ENCODE results near the gene CDAN1.
A peak's percentile ranks its signal among the peaks of the same experiment; 100 is the strongest.
"Not testable (repeated sequence)": the region's sequence is repeated elsewhere in the genome, so short reads cannot be mapped to it uniquely, and the experiment has no call there.

Gene CDAN1, protein sequence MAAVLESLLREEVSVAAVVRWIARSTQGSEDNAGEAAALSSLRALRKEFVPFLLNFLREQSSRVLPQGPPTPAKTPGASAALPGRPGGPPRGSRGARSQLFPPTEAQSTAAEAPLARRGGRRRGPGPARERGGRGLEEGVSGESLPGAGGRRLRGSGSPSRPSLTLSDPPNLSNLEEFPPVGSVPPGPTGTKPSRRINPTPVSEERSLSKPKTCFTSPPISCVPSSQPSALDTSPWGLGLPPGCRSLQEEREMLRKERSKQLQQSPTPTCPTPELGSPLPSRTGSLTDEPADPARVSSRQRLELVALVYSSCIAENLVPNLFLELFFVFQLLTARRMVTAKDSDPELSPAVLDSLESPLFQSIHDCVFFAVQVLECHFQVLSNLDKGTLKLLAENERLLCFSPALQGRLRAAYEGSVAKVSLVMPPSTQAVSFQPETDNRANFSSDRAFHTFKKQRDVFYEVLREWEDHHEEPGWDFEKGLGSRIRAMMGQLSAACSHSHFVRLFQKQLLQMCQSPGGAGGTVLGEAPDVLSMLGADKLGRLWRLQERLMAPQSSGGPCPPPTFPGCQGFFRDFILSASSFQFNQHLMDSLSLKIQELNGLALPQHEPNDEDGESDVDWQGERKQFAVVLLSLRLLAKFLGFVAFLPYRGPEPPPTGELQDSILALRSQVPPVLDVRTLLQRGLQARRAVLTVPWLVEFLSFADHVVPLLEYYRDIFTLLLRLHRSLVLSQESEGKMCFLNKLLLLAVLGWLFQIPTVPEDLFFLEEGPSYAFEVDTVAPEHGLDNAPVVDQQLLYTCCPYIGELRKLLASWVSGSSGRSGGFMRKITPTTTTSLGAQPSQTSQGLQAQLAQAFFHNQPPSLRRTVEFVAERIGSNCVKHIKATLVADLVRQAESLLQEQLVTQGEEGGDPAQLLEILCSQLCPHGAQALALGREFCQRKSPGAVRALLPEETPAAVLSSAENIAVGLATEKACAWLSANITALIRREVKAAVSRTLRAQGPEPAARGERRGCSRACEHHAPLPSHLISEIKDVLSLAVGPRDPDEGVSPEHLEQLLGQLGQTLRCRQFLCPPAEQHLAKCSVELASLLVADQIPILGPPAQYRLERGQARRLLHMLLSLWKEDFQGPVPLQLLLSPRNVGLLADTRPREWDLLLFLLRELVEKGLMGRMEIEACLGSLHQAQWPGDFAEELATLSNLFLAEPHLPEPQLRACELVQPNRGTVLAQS

GRCh38 chr15:42736793-42737528 lies at the start of gene CDAN1:
Gene CDAN1, minus strand, starts transcription at chr15:42737128. Its CDS starts 26 bp downstream, at chr15:42737102.
- DNase-seq: peak; percentile 89 to 91

GRCh38 chr15:42785569-42785968 lies 48.6 kb upstream of the CDAN1 start:
- no peak for DNase-seq

DNA sequence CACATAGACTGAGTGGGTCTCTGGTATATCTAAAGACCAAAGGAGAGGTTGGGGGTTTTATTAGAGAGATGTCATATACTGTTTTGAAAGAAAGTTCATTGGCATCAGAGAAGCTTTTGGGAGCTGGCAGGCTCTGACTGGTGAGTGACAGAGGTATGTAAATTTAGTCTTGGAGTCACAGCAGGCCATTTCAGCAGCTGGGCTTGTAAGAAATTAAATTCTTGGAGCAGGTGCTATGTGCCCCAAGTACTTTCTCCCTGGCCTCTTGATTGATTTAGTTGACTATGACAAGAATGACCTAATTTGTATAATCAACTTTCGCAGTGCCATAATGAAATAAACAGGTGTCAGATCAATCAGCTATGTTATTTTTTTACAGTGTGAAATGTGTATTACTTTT lies 47.8 kb upstream of the CDAN1 start:
- DNase-seq: no peak

GRCh38 chr15:42782716-42783115 lies 45.8 kb upstream of the CDAN1 start:
- no peak for DNase-seq

GRCh38 chr15:42775416-42775815 lies 38.5 kb upstream of the CDAN1 start:
- no peak for DNase-seq

DNA sequence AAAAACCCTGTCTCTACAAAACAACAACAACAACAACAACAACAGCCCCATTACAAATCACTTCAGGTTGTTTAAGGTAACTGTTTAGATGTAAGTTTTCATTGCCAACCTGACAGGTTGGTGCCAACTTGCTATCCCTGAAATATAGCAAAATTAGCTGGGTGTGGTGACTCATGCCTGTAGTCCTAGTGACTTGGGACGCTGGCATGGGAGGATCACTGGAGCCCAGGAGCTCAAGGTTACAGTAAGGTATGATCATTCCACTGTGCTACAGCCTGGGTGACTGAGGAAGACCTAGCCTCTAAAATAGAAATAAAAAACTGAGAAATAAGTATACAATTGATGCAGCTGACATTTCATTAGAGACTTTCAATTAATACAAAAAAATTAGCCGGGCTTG lies 36.0 kb upstream of the CDAN1 start:
- DNase-seq: no peak

GRCh38 chr15:42772144-42772543 lies 35.2 kb upstream of the CDAN1 start:
- no peak for DNase-seq

GRCh38 chr15:42766109-42766508 lies 29.2 kb upstream of the CDAN1 start:
- DNase-seq: not testable (repeated sequence)

- not testable (repeated sequence) for DNase-seq
These were observed 27.3 kb upstream of the CDAN1 start for GRCh38 chr15:42764154-42764731.

DNA sequence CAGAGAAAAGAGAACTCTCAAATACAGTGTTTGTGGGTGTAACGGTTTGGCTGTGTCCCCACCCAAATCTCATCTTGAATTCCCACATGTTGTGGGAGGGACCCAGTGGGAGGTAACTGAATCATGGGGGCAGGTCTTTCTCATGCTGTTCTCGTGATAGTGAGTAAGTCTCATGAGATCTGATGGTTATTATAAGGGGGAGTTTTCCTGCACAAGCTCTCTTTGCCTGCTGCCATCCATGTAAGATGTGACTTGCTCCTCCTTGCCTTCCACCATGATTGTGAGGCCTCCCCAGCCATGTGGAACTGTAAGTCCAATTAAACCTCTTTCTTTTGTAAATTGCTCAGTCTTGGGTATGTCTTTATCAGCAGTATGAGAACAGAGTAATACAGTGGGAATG lies 24.9 kb upstream of the CDAN1 start:
- not testable (repeated sequence) for DNase-seq

GRCh38 chr15:42760759-42761158 lies 23.8 kb upstream of the CDAN1 start:
- no peak for DNase-seq

- DNase-seq: no peak
These were observed 22.2 kb upstream of the CDAN1 start for GRCh38 chr15:42759093-42759492.

GRCh38 chr15:42750306-42750705 lies 13.4 kb upstream of the CDAN1 start:
- DNase-seq: no peak

- no peak for DNase-seq
These were observed 12.3 kb upstream of the CDAN1 start for GRCh38 chr15:42749266-42749665.

GRCh38 chr15:42744195-42744594 lies 7.3 kb upstream of the CDAN1 start:
- no peak for DNase-seq

- no peak for DNase-seq
These were observed 5.2 kb upstream of the CDAN1 start for GRCh38 chr15:42742149-42742548.

DNA sequence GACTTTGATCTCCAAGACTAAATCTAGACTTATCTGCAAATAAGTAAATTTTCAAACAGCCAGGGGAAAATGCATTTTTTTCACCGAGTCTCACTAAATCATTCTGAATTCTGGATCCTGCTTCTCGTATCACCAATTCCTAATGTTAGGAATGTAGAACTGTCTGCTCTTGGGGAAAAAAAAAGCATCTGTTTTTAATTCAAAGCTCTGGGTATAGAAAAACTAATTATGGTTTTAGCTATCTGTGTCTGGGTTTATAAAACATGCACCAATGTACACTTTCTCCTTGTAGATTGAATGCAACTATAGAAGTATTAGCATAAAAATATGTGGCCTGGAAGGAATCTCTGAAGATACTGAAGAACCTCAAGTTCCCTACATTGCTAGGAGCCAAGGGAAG lies 4.8 kb upstream of the CDAN1 start:
- no peak for DNase-seq

DNA sequence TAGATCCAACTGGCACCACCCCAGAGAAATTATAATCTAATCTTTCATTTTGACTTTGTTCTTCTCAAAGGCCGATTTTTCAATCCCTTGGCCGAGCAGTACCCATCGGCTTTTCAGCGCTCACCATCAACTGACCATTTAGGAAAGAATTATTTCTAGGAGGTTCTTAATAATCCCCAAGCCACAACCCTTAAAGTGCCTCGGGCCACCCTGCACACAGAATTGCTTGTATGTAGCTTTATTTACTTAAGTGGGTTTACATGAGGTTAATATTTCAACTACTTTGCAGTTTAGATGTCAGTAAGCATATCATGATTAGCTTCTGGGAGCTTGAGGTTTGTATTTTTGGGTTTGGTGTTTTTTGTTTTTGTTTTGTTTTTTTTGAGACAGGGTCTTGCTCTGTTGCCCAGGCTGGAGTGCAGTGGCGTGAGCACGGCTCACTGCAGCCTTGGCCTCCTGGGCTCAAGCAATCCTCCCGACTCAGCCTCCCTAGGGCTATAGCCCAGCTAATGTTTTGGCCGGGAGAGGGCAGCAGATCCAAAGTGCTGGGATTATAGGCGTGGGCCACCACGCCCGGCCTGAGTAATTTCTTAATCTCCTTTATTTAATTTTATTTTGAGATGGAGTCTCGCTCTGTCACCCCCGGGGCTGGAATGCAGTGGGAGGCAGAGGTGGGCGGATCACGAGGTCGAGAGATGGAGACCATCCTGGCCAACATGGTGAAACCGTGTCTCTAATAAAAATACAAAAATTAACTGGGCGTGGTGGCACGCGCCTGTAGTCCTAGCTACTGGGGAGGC lies 801 bp upstream of the CDAN1 start:
- no peak for DNase-seq

- DNase-seq: peak in 1 of 2 donors; percentile 6
These were observed 643 bp downstream of the CDAN1 start for GRCh38 chr15:42736178-42736792.

DNA sequence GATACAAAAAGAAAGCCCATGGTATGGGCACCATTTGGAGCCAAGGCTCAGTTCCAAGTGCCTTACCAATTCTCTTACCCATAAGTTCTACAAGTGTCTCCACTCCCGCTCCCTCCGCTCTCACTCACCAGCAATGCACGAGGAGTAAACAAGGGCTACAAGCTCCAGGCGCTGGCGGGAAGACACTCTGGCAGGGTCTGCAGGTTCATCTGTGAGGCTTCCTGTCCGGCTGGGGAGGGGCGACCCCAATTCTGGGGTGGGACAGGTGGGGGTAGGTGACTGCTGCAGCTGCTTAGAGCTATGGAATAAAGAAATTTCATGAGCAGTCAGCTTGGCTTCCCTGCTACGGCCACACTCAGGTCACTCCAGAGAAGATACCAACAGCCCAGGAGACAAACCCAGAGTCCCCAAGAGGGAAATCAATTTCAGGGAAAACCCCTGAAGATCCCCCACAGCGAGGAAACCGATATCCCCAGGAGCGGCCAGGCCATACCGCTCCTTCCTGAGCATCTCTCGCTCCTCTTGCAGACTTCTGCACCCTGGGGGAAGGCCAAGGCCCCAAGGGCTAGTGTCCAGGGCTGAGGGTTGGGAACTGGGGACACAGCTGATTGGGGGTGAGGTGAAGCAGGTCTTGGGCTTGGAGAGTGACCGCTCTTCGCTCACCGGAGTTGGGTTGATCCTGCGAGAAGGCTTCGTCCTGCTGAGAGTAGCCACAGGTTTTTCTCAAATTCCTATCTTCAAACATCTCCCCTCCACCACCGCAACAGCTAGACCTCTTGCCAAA lies 1.4 kb downstream of the CDAN1 start:
- no peak for DNase-seq
